Measurements from ENCODE around the gene MBD1.
"Not testable (repeated sequence)": the region's sequence is repeated elsewhere in the genome, so short reads cannot be mapped to it uniquely, and the experiment has no call there.

Gene MBD1

GRCh38 chr18:50273203-50274043, 7.9 kb downstream of the MBD1 start:
- DNase-seq (ENCODE audit: low read depth in 2 of 2): no peak

- DNase-seq (ENCODE audit: low read depth in 2 of 2): no peak
Measured at GRCh38 chr18:50272568-50272967, 8.8 kb downstream of the MBD1 start.

GRCh38 chr18:50268022-50268747, 13.1 kb downstream of the MBD1 start:
- DNase-seq (ENCODE audit: low read depth in 2 of 2): peak; percentile 76 to 84

GRCh38 chr18:50266248-50266704, 15.0 kb downstream of the MBD1 start, which contains the start of gene CFAP53:
Gene CFAP53, minus strand, starts transcription at chr18:50266495. Its CDS starts 91 bp downstream, at chr18:50266404.
- DNase-seq (ENCODE audit: low read depth in 2 of 2): peak; percentile 88

- no peak for DNase-seq (ENCODE audit: low read depth in 2 of 2)
Measured at GRCh38 chr18:50262977-50263376, 18.3 kb downstream of the MBD1 start.

GRCh38 chr18:50250935-50251334, 30.4 kb downstream of the MBD1 start:
- DNase-seq (ENCODE audit: low read depth in 2 of 2): no peak

- no peak for DNase-seq (ENCODE audit: low read depth in 2 of 2)
Measured at GRCh38 chr18:50249576-50249975, 31.7 kb downstream of the MBD1 start.

- no peak for DNase-seq (ENCODE audit: low read depth in 2 of 2)
Measured at GRCh38 chr18:50247561-50247960, 33.8 kb downstream of the MBD1 start.

GRCh38 chr18:50241768-50242167, 39.6 kb downstream of the MBD1 start:
- DNase-seq (ENCODE audit: low read depth in 2 of 2): not testable (repeated sequence)

GRCh38 chr18:50240080-50240563, 41.2 kb downstream of the MBD1 start:
- no peak for DNase-seq (ENCODE audit: low read depth in 2 of 2)

GRCh38 chr18:50232419-50232818, 48.9 kb downstream of the MBD1 start:
- DNase-seq (ENCODE audit: low read depth in 2 of 2): no peak

GRCh38 chr18:50231621-50232020, 49.7 kb downstream of the MBD1 start:
- no peak for DNase-seq (ENCODE audit: low read depth in 2 of 2)

GRCh38 chr18:50220249-50220648, 61.1 kb downstream of the MBD1 start:
- DNase-seq (ENCODE audit: low read depth in 2 of 2): not testable (repeated sequence)
